Kidney (tissue), 14 donors: Measurements from ENCODE around the gene OR2L5. TPM values are rescaled to one million over a fixed set of nuclear protein-coding genes. Genes with fewer than 3 reads are reported as not detected.

ENCODE experiments used
- DNase-seq, 5 donors: peaks; one replicate each; pipeline ENCODE4 v3.0.0-alpha.2; 2013 to 2020
- FAIRE-seq: peaks from 2 replicates; lab custom pipeline; 2012; peaks lifted over from hg19 to GRCh38; lab: Jason Lieb, UNC
- H3K27ac ChIP-seq, 2 donors: one replicate each; pipeline ENCODE4 v1.7.0; 2013; ENCODE audit warnings: low read depth in 2 of 2, low read length in 2 of 2, inconsistent platforms in 1 of 2
- H3K27me3 ChIP-seq: one replicate; pipeline ENCODE4 v1.7.1; 2013; ENCODE audit warnings: low read length, inconsistent platforms; ENCODE audit not compliant: control insufficient read depth, insufficient read depth
- H3K36me3 ChIP-seq, 3 donors: one replicate each; pipeline versions ENCODE4 v1.7.0 to v1.7.1; 2013; ENCODE audit warnings: low read length in 3 of 3, control low read depth in 1 of 3, inconsistent platforms in 1 of 3; ENCODE audit not compliant: insufficient read depth in 3 of 3, control insufficient read depth in 2 of 3
- H3K4me1 ChIP-seq, 3 donors: one replicate each; pipeline versions ENCODE4 v1.7.0 to v1.7.1; 2013; ENCODE audit warnings: low read length in 3 of 3, inconsistent platforms in 1 of 3, low read depth in 1 of 3; ENCODE audit not compliant: control insufficient read depth in 2 of 3, insufficient read depth in 2 of 3
- H3K4me3 ChIP-seq, 3 donors: one replicate each; pipeline versions ENCODE4 v1.7.0 to v1.8.1; 2013; ENCODE audit warnings: low read length in 3 of 3, control low read depth in 1 of 3, inconsistent platforms in 1 of 3
- H3K9ac ChIP-seq, 3 donors: one replicate each; pipeline versions ENCODE4 v1.7.0 to v1.7.1; 2013; ENCODE audit warnings: low read length in 3 of 3, control low read depth in 1 of 3, inconsistent platforms in 1 of 3
- H3K9me3 ChIP-seq, 3 donors: one replicate each; pipeline versions ENCODE4 v1.7.0 to v1.7.1; 2013; ENCODE audit warnings: low read length in 3 of 3, control low read depth in 1 of 3, inconsistent platforms in 1 of 3; ENCODE audit not compliant: control insufficient read depth in 2 of 3, insufficient read depth in 1 of 3
- CTCF ChIP-seq: IDR thresholded peaks from 3 replicates; pipeline ENCODE4 v1.5.1; 2012; ENCODE audit warnings: mild to moderate bottlenecking, moderate library complexity, borderline replicate concordance; ENCODE audit not compliant: insufficient read depth; ENCODE audit errors: extremely low read depth
- intact Hi-C: fragments of 100-400 bp; cut with DNase I; formaldehyde crosslinking; loops from one replicate; pipeline ENCODE4 v1.11.1; 2022
- polyA plus RNA-seq: library from polyadenylated mRNA; stranded (reverse); fragments of 350-450 nt; fragmentation: Illumina TruSeq; extraction: RNeasy Lipid Tissue Mini Kit (QIAGEN cat#74804); gene quantifications from one replicate; pipeline ENCODE4 v1.2.3, GENCODE V29; 2014; ENCODE audit warnings: low read depth, low replicate concordance; ENCODE audit not compliant: insufficient read depth
- total RNA-seq: library from RNA; stranded (reverse); fragmentation: NEBNext Ultra II Directional; extraction: Animal tissue kit (Norgen Biotek cat#: 25700); gene quantifications from one replicate; pipeline ENCODE4 v1.2.1, GENCODE V29; 2021
- donor health status: control.
- donor health status: control.
- donor health status: control.
- donor health status: control.
- donor health status: control.
- donor health status: DM: yes; HTN: yes; CAD: no.
- donor health status: Normal renal cell carcinoma (clear cell type).

The OR2L5 gene
- total and polyA plus RNA-seq, 2 donors from 2014 or later: not detected

- no peak for TF ChIP-seq CTCF
- no peaks in the 10 kb centered on the region for H3K4me1 ChIP-seq
- no peak overlapping the region for H3K9ac ChIP-seq
- intact Hi-C loops: no loop called here
- no peaks in the 10 kb centered on the region for H3K36me3 ChIP-seq
- no peak overlapping the region for H3K4me3 ChIP-seq
- FAIRE-seq (no peak), DNase-seq (no peak)
- peaks cover 0 to 18% (median 2%) of the 10 kb centered on the region in 3 donors for H3K9me3 ChIP-seq
- H3K27ac ChIP-seq: no peak overlapping the region
- H3K27me3 ChIP-seq: no peaks in the 10 kb centered on the region
Measured at GRCh38 chr1:248009681-248010080, 3.8 kb upstream of the OR2L5 start.

GRCh38 chr1:248015803-248016202 is 2.3 kb downstream of the OR2L5 start:
- FAIRE-seq (no peak), DNase-seq (no peak)
- Histone ChIP-seq H3K9ac (no peak overlapping the region), H3K27me3 (no peaks in the 10 kb centered on the region), H3K27ac (no peak overlapping the region), H3K4me1 (no peaks in the 10 kb centered on the region), H3K9me3 (peaks cover 0 to 10% (median 0%) of the 10 kb centered on the region in 3 donors), H3K36me3 (no peaks in the 10 kb centered on the region), H3K4me3 (no peak overlapping the region)
- no peak for TF ChIP-seq CTCF
- intact Hi-C loops: no loop called here

- intact Hi-C loops: no loop called here
- Histone ChIP-seq H3K4me1 (no peaks in the 10 kb centered on the region), H3K36me3 (no peaks in the 10 kb centered on the region), H3K27ac (no peak within 1 kb of the TSS), H3K9me3 (peaks cover 0 to 2% (median 0%) of the 10 kb centered on the region in 3 donors), H3K4me3 (no peak within 1 kb of the TSS), H3K27me3 (no peaks in the 10 kb centered on the region), H3K9ac (no peak within 1 kb of the TSS)
- FAIRE-seq: no peak
- no peak for TF ChIP-seq CTCF
- DNase-seq: no peak
Measured at GRCh38 chr1:248029770-248030169, 16.3 kb downstream of the OR2L5 start, which contains the start of gene OR2L2. OR2L2 (plus strand) TSS chr1:248030070; CDS start chr1:248038268, 8,198 bp downstream.

- intact Hi-C loops: no loop called here
- H3K9me3 ChIP-seq: no peaks in the 10 kb centered on the region
- H3K9ac ChIP-seq: no peak overlapping the region
- H3K27ac ChIP-seq: no peak overlapping the region
- H3K27me3 ChIP-seq: no peaks in the 10 kb centered on the region
- H3K36me3 ChIP-seq: no peaks in the 10 kb centered on the region
- DNase-seq (no peak), FAIRE-seq (no peak)
- TF ChIP-seq CTCF: no peak
- no peak overlapping the region for H3K4me3 ChIP-seq
- H3K4me1 ChIP-seq: no peaks in the 10 kb centered on the region
Measured at GRCh38 chr1:248045209-248045608, 31.7 kb downstream of the OR2L5 start.
